Measurements from ENCODE around the gene UNK. TPM values are rescaled to one million over a fixed set of nuclear protein-coding genes. Genes with fewer than 3 reads are reported as not detected.

UNK gene
- total and polyA plus RNA-seq, 9 of the 15 experiments (the other 6 are each of a cell fraction or from before 2014, with no cell fraction given) = 12.8 to 38.6 (median 24.8) TPM

DNA sequence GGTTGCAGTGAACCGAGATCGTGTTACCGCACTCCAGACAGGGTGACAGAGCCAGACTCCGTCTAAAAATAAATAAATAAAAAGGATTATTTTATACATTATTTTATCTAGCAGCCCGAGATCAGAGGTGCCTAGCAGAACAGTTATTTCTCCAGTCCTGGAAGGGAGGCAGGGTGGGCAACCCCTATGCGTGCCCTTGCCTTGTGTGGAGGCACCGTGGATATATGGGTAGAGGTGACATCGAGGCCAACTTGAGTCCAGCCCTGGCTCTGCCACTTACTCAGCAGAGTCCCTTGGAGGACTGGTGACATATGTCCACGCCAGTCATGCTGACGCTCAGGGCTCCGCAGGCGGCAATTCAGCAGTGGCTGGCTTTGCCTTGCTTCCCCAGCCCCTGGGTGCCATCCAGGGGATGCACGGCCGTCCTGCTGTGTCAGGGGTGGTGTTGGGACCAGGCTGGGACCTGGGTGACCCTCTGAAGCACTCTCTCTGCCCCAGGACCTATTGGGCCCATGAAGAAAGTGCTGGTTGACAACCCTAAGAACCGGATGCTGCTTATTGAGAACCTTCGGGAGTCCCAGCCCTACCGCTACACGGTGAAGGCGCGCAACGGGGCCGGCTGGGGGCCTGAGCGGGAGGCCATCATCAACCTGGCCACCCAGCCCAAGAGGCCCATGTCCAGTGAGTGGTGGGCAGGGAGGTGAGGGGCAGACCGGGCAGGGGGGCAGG, 32.8 kb upstream of the UNK start:
- intact Hi-C loops (cut with micrococcal nuclease) = loop anchor here (5.0 to 10.0 kb wide), 2 partner anchors 235 to 253 kb away; partner anchors contain the start of genes CASKIN2, CDK3 and TSEN54
- no peak overlapping the region for H3K27ac ChIP-seq (ENCODE audit: extremely low read depth, low read depth, low read length)
- BruUV-seq (replicated peaks) = no TSS peak
- no peaks in the 10 kb centered on the region for H4K20me1 ChIP-seq (replicated peaks; ENCODE audit: control insufficient read depth, insufficient read depth, low read length)
- no peak for ATAC-seq
- H3K27me3 ChIP-seq (ENCODE audit: control insufficient read depth in 2 of 2, insufficient read depth in 2 of 2, low read length in 2 of 2) = no peaks in the 10 kb centered on the region
- 68% methylated on average over 16 of the region's 24 CpGs for WGBS (ENCODE audit: insufficient coverage, low coverage, missing lambda C conversion rate)
- no peak for DNase-seq (ENCODE audit: extremely low read depth in 1 of 4, low spot score in 3 of 4)
- TF ChIP-seq PCBP2 (IDR thresholded peaks at IDR 0.05; ENCODE audit: low read depth, low read length, poor library complexity, severe bottlenecking) (no peak), ZBTB33 (CRISPR knock-in tag; IDR thresholded peaks at IDR 0.05) (peak; percentile 89)
- CTCF ChIA-PET (ENCODE audit: low intra/inter-chr PET ratio) = interaction anchor here (1.0 to 1.2 kb wide), 2 partner anchors 77 to 119 kb away, joined by 3 to 5 read pairs; partner anchors contain the start of gene SMIM5
- in situ Hi-C loops (cut with MboI) = no loop called here
- no peaks in the 10 kb centered on the region for H3K36me3 ChIP-seq (ENCODE audit: control insufficient read depth, insufficient read depth, low read length)
- peaks cover 13 to 66% of the 10 kb centered on the region in 2 experiments for H3K4me1 ChIP-seq (replicated peaks in 1 of 2; ENCODE audit: control insufficient read depth in 2 of 2, insufficient read depth in 2 of 2, low read length in 2 of 2)
- FAIRE-seq = no peak
- H3K79me2 ChIP-seq (ENCODE audit: control insufficient read depth, insufficient read depth, low read length) = no peaks in the 10 kb centered on the region
- POLR2A ChIA-PET = interaction anchor here (0.6 to 14.7 kb wide), 6 partner anchors 12 to 68 kb away, joined by 3 to 464 read pairs (median 4); a partner anchor contains a TSS
- no peak overlapping the region for H3K4me2 ChIP-seq (ENCODE audit: insufficient read depth, low read length)
- no peak overlapping the region for H3K9ac ChIP-seq (ENCODE audit: insufficient read depth in 1 of 2, low read depth in 2 of 2, low read length in 2 of 2)
- H3K9me3 ChIP-seq (replicated peaks; ENCODE audit: control insufficient read depth, insufficient read depth, low read depth, low read length) = no peaks in the 10 kb centered on the region
- H3K4me3 ChIP-seq = no peak overlapping the region
- H2AFZ ChIP-seq (ENCODE audit: low read depth, low read length) = no peak overlapping the region
- H3K9me1 ChIP-seq (ENCODE audit: control insufficient read depth, insufficient read depth, low read length) = no peaks in the 10 kb centered on the region
